ENCODE measurements around the gene GUSB. TPM values are rescaled to one million over a fixed set of nuclear protein-coding genes. Genes with fewer than 3 reads are reported as not detected.

Gene GUSB
- total and polyA plus RNA-seq, 4 donors = 45.2 to 94.7 (median 53.0) TPM

GRCh38 chr7:65938336-65938895, 43.6 kb downstream of the GUSB start:
- H3K27ac ChIP-seq (ENCODE audit: low read depth in 1 of 2, low read length in 2 of 2) = no peak overlapping the region
- DNase-seq (ENCODE audit: low spot score) = no peak

More at GRCh38 chr7:65938336-65938895, 43.6 kb downstream of the GUSB start:
- Histone ChIP-seq H3K9ac (ENCODE audit: low read depth in 1 of 2, low read length in 2 of 2) (no peak overlapping the region), H3K36me3 (ENCODE audit: control insufficient read depth in 4 of 4, insufficient read depth in 3 of 4, low read depth in 1 of 4, low read length in 3 of 4) (peaks cover 0 to 2% (median 0%) of the 10 kb centered on the region in 4 donors), H3K4me3 (ENCODE audit: low read depth in 1 of 3, low read length in 3 of 3) (no peak overlapping the region), H3K27me3 (ENCODE audit: control insufficient read depth in 4 of 4, insufficient read depth in 4 of 4, low read length in 3 of 4) (no peaks in the 10 kb centered on the region), H3K4me1 (ENCODE audit: control insufficient read depth in 4 of 4, insufficient read depth in 4 of 4, low read length in 3 of 4) (no peaks in the 10 kb centered on the region), H3K9me3 (ENCODE audit: control insufficient read depth in 4 of 4, low read length in 3 of 4) (no peaks in the 10 kb centered on the region)
- 97% methylated on average over 7 of the region's 7 CpGs for WGBS
- no peak for TF ChIP-seq FOXA2 (IDR thresholded peaks at IDR 0.05)
- TF ChIP-seq SP1 (IDR thresholded peaks at IDR 0.05) = no peak
- TF ChIP-seq RXRA (IDR thresholded peaks at IDR 0.05) = no peak
- no peak for TF ChIP-seq CTCF (IDR thresholded peaks at IDR 0.05; ENCODE audit: low read depth, low read length, missing input control)
- no peak for TF ChIP-seq RAD21 (IDR thresholded peaks at IDR 0.05)
- no peak for TF ChIP-seq FOXA1 (IDR thresholded peaks at IDR 0.05)
- no peak for TF ChIP-seq NR2F2 (IDR thresholded peaks at IDR 0.05)
- TF ChIP-seq YY1 (IDR thresholded peaks at IDR 0.05) = no peak
- TF ChIP-seq, protein P1, sequence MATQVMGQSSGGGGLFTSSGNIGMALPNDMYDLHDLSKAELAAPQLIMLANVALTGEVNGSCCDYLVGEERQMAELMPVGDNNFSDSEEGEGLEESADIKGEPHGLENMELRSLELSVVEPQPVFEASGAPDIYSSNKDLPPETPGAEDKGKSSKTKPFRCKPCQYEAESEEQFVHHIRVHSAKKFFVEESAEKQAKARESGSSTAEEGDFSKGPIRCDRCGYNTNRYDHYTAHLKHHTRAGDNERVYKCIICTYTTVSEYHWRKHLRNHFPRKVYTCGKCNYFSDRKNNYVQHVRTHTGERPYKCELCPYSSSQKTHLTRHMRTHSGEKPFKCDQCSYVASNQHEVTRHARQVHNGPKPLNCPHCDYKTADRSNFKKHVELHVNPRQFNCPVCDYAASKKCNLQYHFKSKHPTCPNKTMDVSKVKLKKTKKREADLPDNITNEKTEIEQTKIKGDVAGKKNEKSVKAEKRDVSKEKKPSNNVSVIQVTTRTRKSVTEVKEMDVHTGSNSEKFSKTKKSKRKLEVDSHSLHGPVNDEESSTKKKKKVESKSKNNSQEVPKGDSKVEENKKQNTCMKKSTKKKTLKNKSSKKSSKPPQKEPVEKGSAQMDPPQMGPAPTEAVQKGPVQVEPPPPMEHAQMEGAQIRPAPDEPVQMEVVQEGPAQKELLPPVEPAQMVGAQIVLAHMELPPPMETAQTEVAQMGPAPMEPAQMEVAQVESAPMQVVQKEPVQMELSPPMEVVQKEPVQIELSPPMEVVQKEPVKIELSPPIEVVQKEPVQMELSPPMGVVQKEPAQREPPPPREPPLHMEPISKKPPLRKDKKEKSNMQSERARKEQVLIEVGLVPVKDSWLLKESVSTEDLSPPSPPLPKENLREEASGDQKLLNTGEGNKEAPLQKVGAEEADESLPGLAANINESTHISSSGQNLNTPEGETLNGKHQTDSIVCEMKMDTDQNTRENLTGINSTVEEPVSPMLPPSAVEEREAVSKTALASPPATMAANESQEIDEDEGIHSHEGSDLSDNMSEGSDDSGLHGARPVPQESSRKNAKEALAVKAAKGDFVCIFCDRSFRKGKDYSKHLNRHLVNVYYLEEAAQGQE (IDR thresholded peaks at IDR 0.05) = no peak
- TF ChIP-seq, protein P2, sequence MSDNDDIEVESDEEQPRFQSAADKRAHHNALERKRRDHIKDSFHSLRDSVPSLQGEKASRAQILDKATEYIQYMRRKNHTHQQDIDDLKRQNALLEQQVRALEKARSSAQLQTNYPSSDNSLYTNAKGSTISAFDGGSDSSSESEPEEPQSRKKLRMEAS (IDR thresholded peaks at IDR 0.05) = no peak
- TF ChIP-seq JUND (IDR thresholded peaks at IDR 0.05) = no peak
- TF ChIP-seq HNF4A (conservative IDR thresholded peaks at IDR 0.05) = no peak
- TF ChIP-seq HNF4G (IDR thresholded peaks at IDR 0.05) = no peak
- TF ChIP-seq GABPA (IDR thresholded peaks at IDR 0.05 in 1 of 2, conservative IDR thresholded peaks at IDR 0.05 in 1 of 2) = no peak
- TF ChIP-seq, protein P3, sequence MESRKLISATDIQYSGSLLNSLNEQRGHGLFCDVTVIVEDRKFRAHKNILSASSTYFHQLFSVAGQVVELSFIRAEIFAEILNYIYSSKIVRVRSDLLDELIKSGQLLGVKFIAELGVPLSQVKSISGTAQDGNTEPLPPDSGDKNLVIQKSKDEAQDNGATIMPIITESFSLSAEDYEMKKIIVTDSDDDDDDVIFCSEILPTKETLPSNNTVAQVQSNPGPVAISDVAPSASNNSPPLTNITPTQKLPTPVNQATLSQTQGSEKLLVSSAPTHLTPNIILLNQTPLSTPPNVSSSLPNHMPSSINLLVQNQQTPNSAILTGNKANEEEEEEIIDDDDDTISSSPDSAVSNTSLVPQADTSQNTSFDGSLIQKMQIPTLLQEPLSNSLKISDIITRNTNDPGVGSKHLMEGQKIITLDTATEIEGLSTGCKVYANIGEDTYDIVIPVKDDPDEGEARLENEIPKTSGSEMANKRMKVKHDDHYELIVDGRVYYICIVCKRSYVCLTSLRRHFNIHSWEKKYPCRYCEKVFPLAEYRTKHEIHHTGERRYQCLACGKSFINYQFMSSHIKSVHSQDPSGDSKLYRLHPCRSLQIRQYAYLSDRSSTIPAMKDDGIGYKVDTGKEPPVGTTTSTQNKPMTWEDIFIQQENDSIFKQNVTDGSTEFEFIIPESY (IDR thresholded peaks at IDR 0.05) = no peak
- TF ChIP-seq, protein P4, sequence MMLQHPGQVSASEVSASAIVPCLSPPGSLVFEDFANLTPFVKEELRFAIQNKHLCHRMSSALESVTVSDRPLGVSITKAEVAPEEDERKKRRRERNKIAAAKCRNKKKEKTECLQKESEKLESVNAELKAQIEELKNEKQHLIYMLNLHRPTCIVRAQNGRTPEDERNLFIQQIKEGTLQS (IDR thresholded peaks at IDR 0.05) = no peak
- no peak for TF ChIP-seq EGR1 (IDR thresholded peaks at IDR 0.05; ENCODE audit: low read depth in 2 of 2)

Data from liver (tissue), 9 donors.